Renal cortical epithelial cell (primary cell): ENCODE results near the gene DLG5. TPM values are rescaled to one million over a fixed set of nuclear protein-coding genes. Genes with fewer than 3 reads are reported as not detected.

Source experiments
- DNase-seq: peaks from one replicate; pipeline ENCODE4 v3.0.0-alpha.2; 2011; ENCODE audit warnings: low read depth
- total RNA-seq: library from RNA; depleted of rRNA; stranded (reverse); fragments of >200 nt; gene quantifications from 2 replicates; pipeline ENCODE4 v1.2.3, GENCODE V29; 2014

The DLG5 gene
- total RNA-seq, 1 donor from 2014 or later: 39.0 TPM

DNA sequence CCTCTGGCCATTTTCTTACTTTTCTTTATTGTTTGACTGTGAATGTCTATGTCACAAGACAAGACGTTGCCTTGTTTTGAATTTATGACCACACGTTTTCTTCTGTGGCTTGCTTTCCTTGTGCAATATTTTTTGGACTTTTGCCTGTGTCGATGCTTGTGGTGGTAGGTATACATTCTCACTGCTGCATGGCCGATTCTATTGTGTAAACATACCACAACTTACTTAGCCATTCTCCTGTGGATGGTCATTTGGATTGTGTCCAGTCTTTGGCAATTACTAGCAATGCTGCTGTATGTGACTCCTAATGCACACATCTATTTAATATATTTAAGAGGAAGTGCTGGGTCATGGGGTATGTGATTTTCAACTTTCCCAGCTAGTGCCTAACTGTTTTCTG is 18.0 kb upstream of the DLG5 start:
- DNase-seq: peak; percentile 91

DNA sequence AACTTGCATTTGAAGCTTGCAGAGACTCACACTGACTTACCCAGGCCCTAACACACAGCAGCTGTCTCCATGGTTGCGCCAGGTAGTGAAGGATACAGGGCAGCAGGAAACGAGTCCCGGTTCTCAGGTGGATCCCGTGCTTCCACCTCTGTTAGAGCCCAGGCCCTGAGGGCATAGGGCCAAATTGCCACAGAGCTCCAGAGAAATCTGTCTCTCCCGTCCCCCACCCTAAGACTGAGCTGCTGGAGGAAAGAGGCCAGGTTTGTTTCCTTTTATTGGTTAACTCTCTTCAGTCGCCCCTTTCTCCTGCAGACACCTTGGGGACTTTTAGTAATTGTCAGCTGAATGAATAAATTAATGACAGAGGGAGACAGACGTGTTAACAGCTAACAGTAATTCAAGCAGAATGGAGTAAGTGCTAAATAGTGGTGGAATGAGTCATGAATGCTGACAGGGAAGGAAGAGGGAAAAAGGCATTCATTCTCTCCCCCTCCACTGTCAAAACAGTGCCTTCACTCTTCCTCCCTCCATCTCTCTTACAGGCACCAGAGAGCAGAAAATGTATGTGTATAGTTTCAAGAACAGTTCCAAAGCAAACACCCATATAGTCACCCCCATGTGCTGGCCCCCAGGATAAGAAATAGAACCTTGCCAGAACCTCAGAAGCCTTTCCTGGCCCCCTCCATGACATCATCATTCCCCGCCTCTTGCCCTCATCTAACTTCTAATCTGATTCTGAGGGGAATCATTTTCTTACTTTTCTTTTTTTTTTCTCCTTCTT is 16.8 kb upstream of the DLG5 start:
- DNase-seq: peak; percentile 97

- no peak for DNase-seq
These were observed 15.2 kb upstream of the DLG5 start for GRCh38 chr10:77941790-77942189.

GRCh38 chr10:77940627-77941026 is 14.1 kb upstream of the DLG5 start:
- no peak for DNase-seq

DNA sequence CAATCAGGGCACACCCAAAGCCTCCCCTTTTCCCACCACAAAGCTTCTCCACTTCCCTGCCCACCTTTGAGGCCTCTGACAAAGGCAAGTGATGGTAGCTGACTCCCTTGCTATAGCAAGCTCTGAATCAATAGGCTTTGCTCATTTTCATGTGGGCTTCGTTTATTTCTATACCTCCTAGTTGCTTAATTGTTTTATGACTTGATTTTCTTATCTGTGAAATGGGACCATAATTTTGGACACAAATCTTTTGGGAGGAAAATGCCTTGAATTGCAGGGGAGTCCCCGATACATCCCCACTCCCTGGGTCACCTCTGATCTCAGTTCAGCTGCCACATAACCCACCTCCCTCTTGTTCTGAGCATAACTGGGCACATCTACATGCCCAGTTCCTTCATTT is 13.7 kb upstream of the DLG5 start:
- DNase-seq: no peak

DNA sequence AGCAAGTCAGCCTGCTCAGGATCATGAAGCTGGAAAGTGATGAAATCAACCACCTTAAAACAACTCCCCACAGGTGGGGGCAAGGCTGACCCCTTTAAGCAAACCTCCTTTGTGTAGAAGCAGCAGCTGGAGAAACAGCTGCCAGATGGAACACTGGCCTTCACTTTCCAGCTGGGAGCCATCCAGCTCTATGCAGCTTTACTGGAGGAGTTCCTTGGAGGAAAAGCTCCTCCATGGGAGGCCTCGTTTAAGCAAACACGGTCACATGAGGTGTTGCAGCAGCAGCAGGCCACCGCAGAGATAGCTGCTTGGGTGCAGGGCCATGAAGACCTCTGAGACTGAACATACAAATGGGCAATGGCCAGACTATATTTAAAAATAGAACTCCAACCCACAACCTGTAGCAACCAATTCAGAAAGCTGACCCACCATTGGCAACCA is 13.0 kb upstream of the DLG5 start:
- DNase-seq: no peak

- no peak for DNase-seq
These were observed 10.4 kb upstream of the DLG5 start for GRCh38 chr10:77936697-77937567.

DNA sequence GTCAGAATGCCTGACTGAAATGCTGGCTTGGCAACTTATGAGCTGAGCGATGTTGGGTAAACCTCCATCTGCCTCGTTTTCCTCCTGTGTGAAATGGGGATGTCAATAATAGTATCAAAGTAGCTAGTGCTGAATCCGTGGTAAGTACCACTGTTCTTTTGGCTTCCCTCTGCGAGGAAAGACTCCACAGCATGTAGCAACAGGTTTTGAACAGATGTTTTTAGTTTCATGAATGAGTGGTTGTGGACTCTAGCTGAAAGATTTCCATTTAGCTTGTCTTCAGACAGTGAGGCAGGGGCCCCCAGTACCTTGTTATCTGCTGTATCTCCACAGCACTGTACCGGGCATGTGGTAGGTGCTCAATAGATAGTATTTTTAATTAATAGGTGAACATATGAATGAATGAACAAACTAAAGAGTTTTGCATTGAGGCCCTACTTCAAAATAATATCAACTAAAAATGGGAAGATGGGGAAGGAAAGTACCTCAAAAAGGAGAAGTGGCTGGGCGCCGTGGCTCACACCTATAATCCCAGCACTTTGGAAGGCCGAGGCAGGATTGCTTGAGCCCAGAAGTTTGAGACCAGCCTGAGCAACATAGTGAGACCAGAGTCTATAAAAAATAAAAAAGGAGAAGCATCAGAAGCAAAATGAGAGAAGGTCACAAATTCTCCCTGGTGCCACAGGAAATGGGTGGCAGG is 5.6 kb upstream of the DLG5 start:
- no peak for DNase-seq

- DNase-seq: no peak
These were observed 1.1 kb upstream of the DLG5 start for GRCh38 chr10:77927402-77928246.

GRCh38 chr10:77925795-77926565 is 575 bp downstream of the DLG5 start:
- no peak for DNase-seq

DNA sequence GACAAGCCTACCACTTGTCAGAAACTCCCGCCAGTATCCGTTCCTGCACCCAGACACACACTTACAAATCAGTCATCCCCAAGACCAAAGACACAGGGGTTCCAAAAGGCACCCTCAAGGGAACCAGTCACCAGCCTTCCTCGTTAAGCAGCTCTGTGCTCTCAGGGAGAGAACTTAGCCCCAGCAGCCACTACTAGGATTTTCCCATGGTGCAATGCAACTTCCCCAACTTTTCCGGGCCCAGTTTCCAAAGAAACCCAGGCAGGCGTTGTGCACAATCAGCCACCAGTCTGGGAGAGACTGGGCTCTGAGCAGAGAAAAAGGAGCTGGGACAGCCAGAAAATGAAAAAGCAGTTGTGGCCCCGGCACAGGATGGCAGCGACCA is 1.2 kb downstream of the DLG5 start:
- DNase-seq: no peak

DNA sequence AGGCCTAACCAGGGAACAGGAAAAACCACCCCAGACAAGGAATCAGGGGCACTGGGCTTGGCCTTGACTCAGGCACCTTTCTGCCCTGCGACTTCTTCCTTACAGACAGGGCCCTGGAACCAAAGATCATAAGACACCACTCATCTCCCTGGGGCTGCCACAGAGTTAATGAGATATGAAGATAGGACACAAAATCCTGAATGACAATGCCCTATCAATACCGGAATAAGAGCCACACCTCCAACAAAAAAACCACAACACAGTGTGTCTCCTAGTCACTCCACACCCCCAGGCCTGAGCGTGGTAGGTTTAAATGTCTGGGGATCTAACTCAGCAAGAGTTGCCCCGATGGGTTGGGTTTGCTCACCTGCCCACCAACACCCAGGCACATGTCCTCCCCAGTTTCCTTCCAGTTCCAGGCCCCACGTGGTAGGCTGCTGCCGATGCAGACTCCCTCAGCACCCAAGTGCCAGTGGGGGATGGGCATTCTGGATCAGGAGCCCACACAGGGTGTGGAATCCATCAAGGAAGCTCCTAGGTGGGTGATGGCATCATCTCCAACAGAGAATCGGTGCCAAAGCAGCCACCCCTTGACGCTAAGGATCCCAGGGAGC is 3.9 kb downstream of the DLG5 start:
- no peak for DNase-seq

DNA sequence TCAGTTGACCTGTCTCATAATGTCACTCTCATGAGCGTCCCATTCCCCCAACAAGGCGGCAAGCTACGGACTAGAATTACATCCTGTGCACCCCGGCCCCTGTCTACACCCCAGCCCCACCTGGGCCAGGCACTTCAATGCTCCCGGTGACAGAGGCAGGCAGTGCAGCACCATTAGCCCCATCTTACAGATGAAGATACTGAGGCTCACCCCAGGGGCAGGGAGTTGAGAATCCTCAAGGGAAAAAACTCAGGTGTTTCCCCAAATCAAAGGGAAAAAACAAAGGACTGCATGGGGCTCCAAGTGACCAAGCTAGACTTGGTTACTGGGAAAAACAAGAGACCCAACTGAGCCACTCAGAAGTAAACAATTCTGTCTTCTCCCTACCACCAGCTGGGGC is 4.5 kb downstream of the DLG5 start:
- no peak for DNase-seq

DNA sequence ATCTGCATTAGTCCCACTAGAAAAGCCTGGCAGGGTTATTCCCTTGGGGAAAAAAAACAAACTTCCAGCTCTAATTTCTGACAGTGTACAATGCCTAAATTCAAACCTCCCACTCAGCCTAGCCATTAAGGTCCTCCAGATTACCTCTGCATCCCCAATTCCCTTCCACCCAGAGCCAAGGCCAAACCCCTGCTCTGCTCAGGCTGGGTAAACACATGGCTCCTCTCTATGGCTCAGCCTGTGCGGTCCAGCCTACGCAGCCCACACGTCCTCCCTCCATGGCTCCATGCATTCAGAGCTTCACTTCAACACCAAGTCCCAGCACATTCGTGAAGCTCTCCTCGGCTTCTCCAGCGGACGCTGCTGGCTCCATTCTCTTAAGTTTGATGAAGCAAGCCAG is 5.2 kb downstream of the DLG5 start:
- DNase-seq: no peak

- no peak for DNase-seq
These were observed 6.1 kb downstream of the DLG5 start for GRCh38 chr10:77920495-77920894.

DNA sequence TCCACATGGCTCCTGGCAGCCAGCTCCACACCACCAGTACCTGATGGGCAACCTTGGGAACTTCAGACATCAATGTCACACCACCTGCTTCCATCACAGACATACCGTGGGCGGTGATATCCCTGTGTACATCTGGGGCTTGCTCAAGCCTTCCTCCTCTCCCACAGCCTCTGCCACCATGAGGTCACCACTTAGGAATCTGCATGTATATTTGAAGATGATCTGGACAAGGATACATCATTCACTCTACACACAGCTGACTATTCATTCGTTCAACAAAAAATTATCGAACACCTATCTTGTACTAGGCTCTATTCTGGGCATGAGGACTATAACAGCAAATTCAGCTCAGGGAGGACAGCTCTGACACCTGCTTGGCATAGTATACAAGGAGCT is 6.8 kb downstream of the DLG5 start:
- DNase-seq: peak; percentile 43

- no peak for DNase-seq
These were observed 11.0 kb downstream of the DLG5 start for GRCh38 chr10:77915319-77916105.

GRCh38 chr10:77913090-77913489 is 13.5 kb downstream of the DLG5 start:
- no peak for DNase-seq

DNA sequence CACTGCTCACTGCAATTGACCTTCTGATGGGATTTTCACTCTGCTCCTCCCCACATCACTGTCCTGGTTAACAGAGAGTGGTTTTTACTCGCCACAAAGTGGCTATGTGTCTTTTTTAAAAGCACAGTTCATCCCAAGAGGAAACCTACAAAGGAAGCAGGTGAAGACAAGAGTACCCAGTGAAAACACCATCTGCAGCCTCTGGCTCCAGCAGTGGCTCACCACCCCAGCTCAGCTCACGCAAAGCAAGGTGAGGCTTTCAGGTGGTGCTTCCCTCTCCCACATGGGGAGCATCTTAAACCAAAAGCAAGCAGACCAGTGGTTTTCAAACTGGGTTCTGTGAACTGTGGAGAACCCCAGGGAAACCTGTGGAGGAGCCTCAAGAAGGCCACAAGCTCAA is 14.0 kb downstream of the DLG5 start:
- no peak for DNase-seq
